Fibroblast of lung (primary cell): ENCODE measurements around the gene KDM2B. TPM values are rescaled to one million over a fixed set of nuclear protein-coding genes. Genes with fewer than 3 reads are reported as not detected.

Experiments
- DNase-seq, 2 donors: peaks; one replicate each; pipeline versions ENCODE4 v3.0.0 to v3.0.0-alpha.2; 2010; ENCODE audit warnings: low read depth in 2 of 2
- H2AFZ ChIP-seq: 2 replicates; pipeline ENCODE4 v1.5.1; 2012; ENCODE audit warnings: low read length, control low read depth, inconsistent platforms
- H3K27ac ChIP-seq: 2 replicates; pipeline ENCODE4 v1.5.1; 2011; ENCODE audit warnings: low read length, control low read depth; ENCODE audit not compliant: insufficient read depth
- H3K27me3 ChIP-seq: 2 replicates; pipeline ENCODE4 v1.5.1; 2011; ENCODE audit warnings: mild to moderate bottlenecking, low read length; ENCODE audit not compliant: control insufficient read depth, insufficient read depth
- H3K36me3 ChIP-seq: 2 replicates; pipeline ENCODE4 v1.5.1; 2011; ENCODE audit warnings: low read length; ENCODE audit not compliant: control insufficient read depth, insufficient read depth
- H3K4me1 ChIP-seq: 2 replicates; pipeline ENCODE4 v1.5.1; 2011; ENCODE audit warnings: low read length; ENCODE audit not compliant: control insufficient read depth, insufficient read depth; ENCODE audit errors: extremely low read depth
- H3K4me2 ChIP-seq: 2 replicates; pipeline ENCODE4 v1.5.1; 2011; ENCODE audit warnings: low read length, control low read depth; ENCODE audit not compliant: insufficient read depth; ENCODE audit errors: extremely low read depth
- H3K4me3 ChIP-seq, 4 experiments: fragments of 200-600 bp in 1 of 4; sonication (generic) in 1 of 4; replicated peaks in 1 of 4; 2 replicates each; pipeline ENCODE4 v1.5.1; 2011 to 2016; ENCODE audit warnings: low read length in 4 of 4, low read depth in 3 of 4, mild to moderate bottlenecking in 3 of 4, control low read depth in 2 of 4, inconsistent platforms in 1 of 4, mixed read lengths in 1 of 4; ENCODE audit not compliant: insufficient read depth in 1 of 4; ENCODE audit errors: control extremely low read depth in 1 of 4
- H3K79me2 ChIP-seq: 2 replicates; pipeline ENCODE4 v1.5.1; 2012; ENCODE audit warnings: mild to moderate bottlenecking, low read length, inconsistent platforms; ENCODE audit not compliant: control insufficient read depth, insufficient read depth
- H3K9ac ChIP-seq: 2 replicates; pipeline ENCODE4 v1.5.1; 2011; ENCODE audit warnings: mild to moderate bottlenecking, low read length, control low read depth; ENCODE audit not compliant: insufficient read depth
- H3K9me3 ChIP-seq: 2 replicates; pipeline ENCODE4 v1.5.1; 2012; ENCODE audit warnings: low read depth, low read length; ENCODE audit not compliant: control insufficient read depth, insufficient read depth
- H4K20me1 ChIP-seq: 2 replicates; pipeline ENCODE4 v1.5.1; 2011; ENCODE audit warnings: low read length; ENCODE audit not compliant: control insufficient read depth, insufficient read depth; ENCODE audit errors: extremely low read depth
- EZH2 ChIP-seq: IDR thresholded peaks from 2 replicates; pipeline ENCODE4 v1.5.1; 2012; ENCODE audit warnings: low read length, control low read depth, mild to moderate bottlenecking; ENCODE audit errors: missing control alignments
- polyA plus RNA-seq, 2 donors: library from polyadenylated mRNA; depleted of rRNA in 1 of 2; stranded (reverse) in 1 of 2; unstranded in 1 of 2; fragments of >200 nt; gene quantifications; 2 replicates each; pipeline ENCODE4 v1.2.1, GENCODE V29; 2011 to 2012; ENCODE audit warnings: missing spikeins in 1 of 2
- total RNA-seq: library from RNA; depleted of rRNA; stranded (reverse); fragments of >200 nt; gene quantifications from 2 replicates; pipeline ENCODE4 v1.2.1, GENCODE V29; 2014
- TF ChIP-seq, protein P1 (sequence below), 2 donors: IDR thresholded peaks in 1 of 2; conservative IDR thresholded peaks in 1 of 2; 1 replicate in 1 of 2; 2 replicates in 1 of 2; pipeline ENCODE4 v1.5.1; 2011 to 2012; ENCODE audit warnings: low read length in 2 of 2, control low read depth in 1 of 2, inconsistent platforms in 1 of 2, low read depth in 1 of 2, mild to moderate bottlenecking in 1 of 2

KDM2B gene
- total and polyA plus RNA-seq, 2 donors (not counting 1 experiment from before 2014, with no cell fraction given) = 9.8 to 21.6 TPM

DNA sequence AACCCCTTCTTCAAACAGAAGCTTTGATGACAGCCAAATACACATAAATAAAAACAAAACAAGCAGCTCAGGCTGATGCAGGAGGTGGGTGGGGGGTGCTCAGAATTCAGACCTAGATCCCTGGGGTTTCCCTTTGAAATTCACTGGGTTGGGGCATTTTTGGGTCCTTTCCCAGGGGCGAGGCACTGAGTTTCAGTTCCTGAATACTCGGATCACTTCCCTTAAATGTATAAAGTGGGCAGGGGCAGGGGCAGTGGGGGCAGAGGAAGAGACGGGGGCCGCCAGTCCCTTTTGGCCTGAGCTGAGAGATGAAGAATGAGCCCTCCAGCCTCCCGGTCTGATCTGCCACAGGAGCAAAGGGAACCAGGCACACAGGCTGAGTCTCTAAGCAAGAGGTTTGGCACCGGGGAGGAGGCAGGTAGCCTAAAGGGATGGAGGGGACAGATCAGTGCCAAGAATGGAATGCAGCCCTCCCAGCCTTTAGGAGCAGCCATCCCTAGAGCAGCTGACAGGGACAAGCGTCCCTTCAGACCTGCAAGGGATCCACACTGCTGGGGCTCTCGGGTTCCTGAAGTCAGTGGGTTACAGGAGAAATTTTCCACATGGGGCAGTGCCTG is 20.3 kb downstream of the KDM2B start:
- TF ChIP-seq EZH2 = no peak
- TF ChIP-seq, protein P1, sequence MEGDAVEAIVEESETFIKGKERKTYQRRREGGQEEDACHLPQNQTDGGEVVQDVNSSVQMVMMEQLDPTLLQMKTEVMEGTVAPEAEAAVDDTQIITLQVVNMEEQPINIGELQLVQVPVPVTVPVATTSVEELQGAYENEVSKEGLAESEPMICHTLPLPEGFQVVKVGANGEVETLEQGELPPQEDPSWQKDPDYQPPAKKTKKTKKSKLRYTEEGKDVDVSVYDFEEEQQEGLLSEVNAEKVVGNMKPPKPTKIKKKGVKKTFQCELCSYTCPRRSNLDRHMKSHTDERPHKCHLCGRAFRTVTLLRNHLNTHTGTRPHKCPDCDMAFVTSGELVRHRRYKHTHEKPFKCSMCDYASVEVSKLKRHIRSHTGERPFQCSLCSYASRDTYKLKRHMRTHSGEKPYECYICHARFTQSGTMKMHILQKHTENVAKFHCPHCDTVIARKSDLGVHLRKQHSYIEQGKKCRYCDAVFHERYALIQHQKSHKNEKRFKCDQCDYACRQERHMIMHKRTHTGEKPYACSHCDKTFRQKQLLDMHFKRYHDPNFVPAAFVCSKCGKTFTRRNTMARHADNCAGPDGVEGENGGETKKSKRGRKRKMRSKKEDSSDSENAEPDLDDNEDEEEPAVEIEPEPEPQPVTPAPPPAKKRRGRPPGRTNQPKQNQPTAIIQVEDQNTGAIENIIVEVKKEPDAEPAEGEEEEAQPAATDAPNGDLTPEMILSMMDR (conservative IDR thresholded peaks at IDR 0.05 in 1 of 2, IDR thresholded peaks at IDR 0.05 in 1 of 2; ENCODE audit: low read depth in 1 of 2, low read length in 2 of 2) = no peak
- DNase-seq = no peak
- Histone ChIP-seq H2AFZ (no peak overlapping the region), H3K9ac (no peak overlapping the region), H3K79me2 (no peaks in the 10 kb centered on the region), H3K27me3 (no peaks in the 10 kb centered on the region), H3K36me3 (peaks cover 1% of the 10 kb centered on the region), H3K4me2 (no peak overlapping the region), H3K4me3 (no peak overlapping the region), H4K20me1 (no peaks in the 10 kb centered on the region), H3K9me3 (no peaks in the 10 kb centered on the region), H3K4me1 (no peaks in the 10 kb centered on the region), H3K27ac (no peak overlapping the region)

DNA sequence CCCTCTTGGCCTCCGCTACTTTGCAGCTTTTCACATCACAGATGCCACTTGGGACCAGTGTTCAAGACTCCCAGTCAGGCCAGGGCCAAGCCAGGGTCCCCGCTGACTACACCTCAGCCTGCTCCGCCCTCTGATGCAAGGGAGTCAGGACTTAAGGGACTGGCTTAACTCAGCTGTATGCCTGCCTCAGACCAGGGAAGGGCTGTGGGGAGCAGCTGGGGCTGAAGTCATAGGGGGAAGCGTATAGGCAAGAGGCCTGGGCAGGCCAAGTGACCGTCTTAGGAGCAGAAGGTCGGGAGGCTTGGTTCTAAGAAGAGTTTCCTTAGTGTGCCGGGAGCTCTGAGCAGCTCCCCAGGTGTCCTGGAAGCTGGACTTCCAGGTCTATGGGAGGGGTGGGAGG is 21.9 kb downstream of the KDM2B start:
- Histone ChIP-seq H3K27ac (no peak overlapping the region), H4K20me1 (no peaks in the 10 kb centered on the region), H3K27me3 (no peaks in the 10 kb centered on the region), H3K4me3 (no peak overlapping the region), H3K36me3 (peaks cover 1% of the 10 kb centered on the region), H3K9ac (no peak overlapping the region), H3K79me2 (no peaks in the 10 kb centered on the region), H3K9me3 (no peaks in the 10 kb centered on the region), H2AFZ (no peak overlapping the region), H3K4me1 (no peaks in the 10 kb centered on the region), H3K4me2 (no peak overlapping the region)
- no peak for TF ChIP-seq EZH2
- TF ChIP-seq, protein P1 (conservative IDR thresholded peaks at IDR 0.05 in 1 of 2, IDR thresholded peaks at IDR 0.05 in 1 of 2; ENCODE audit: low read depth in 1 of 2, low read length in 2 of 2) = no peak
- DNase-seq = no peak

- H2AFZ ChIP-seq = no peak overlapping the region
- no peak overlapping the region for H3K4me2 ChIP-seq
- H3K4me3 ChIP-seq = no peak overlapping the region
- no peaks in the 10 kb centered on the region for H3K4me1 ChIP-seq
- H4K20me1 ChIP-seq = no peaks in the 10 kb centered on the region
- H3K27ac ChIP-seq = no peak overlapping the region
- H3K36me3 ChIP-seq = no peaks in the 10 kb centered on the region
- H3K27me3 ChIP-seq = no peaks in the 10 kb centered on the region
- H3K9me3 ChIP-seq = no peaks in the 10 kb centered on the region
- no peak overlapping the region for H3K9ac ChIP-seq
- no peak for DNase-seq
- TF ChIP-seq EZH2 = no peak
- TF ChIP-seq, protein P1 (conservative IDR thresholded peaks at IDR 0.05 in 1 of 2, IDR thresholded peaks at IDR 0.05 in 1 of 2; ENCODE audit: low read depth in 1 of 2, low read length in 2 of 2) = no peak
- H3K79me2 ChIP-seq = no peaks in the 10 kb centered on the region
Observed at GRCh38 chr12:121550974-121551634, 29.7 kb downstream of the KDM2B start.
